GM19455 (cell line): ENCODE results near the gene BCAR1.
"Not testable (repeated sequence)": the region's sequence is repeated elsewhere in the genome, so short reads cannot be mapped to it uniquely, and the experiment has no call there.

Experiments used
- ATAC-seq: cut with Tn5 transposase; IDR thresholded peaks from one replicate; pipeline ENCODE4 v1.9.1; 2021; ENCODE audit not compliant: unreplicated experiment

Gene BCAR1

GRCh38 chr16:75226550-75227360 is 24.7 kb downstream of the BCAR1 start:
- no peak for ATAC-seq

- no peak for ATAC-seq
These were observed 25.5 kb downstream of the BCAR1 start for GRCh38 chr16:75225678-75226515.

- no peak for ATAC-seq
These were observed 26.3 kb downstream of the BCAR1 start for GRCh38 chr16:75225092-75225491.

GRCh38 chr16:75224306-75225082 is 26.9 kb downstream of the BCAR1 start:
- ATAC-seq = no peak

GRCh38 chr16:75223129-75223528 is 28.3 kb downstream of the BCAR1 start:
- ATAC-seq = not testable (repeated sequence)

- ATAC-seq = no peak
These were observed 29.1 kb downstream of the BCAR1 start for GRCh38 chr16:75222271-75222783.

GRCh38 chr16:75219838-75220237 is 31.6 kb downstream of the BCAR1 start:
- ATAC-seq = peak; percentile 64

- no peak for ATAC-seq
These were observed 32.3 kb downstream of the BCAR1 start for GRCh38 chr16:75219088-75219487.

- peak; percentile 56 for ATAC-seq
These were observed 33.0 kb downstream of the BCAR1 start, which contains the start of gene CTRB1 for GRCh38 chr16:75218256-75219076. CTRB1 (plus strand) TSS chr16:75218988; CDS start chr16:75219008, 20 bp downstream.

- ATAC-seq = no peak
These were observed 34.0 kb downstream of the BCAR1 start for GRCh38 chr16:75217389-75217851.

- no peak for ATAC-seq
These were observed 34.8 kb downstream of the BCAR1 start for GRCh38 chr16:75216576-75216975.

GRCh38 chr16:75216127-75216526 is 35.3 kb downstream of the BCAR1 start:
- ATAC-seq = no peak

- not testable (repeated sequence) for ATAC-seq
These were observed 40.1 kb downstream of the BCAR1 start for GRCh38 chr16:75211286-75211685.

GRCh38 chr16:75209944-75210343 is 41.5 kb downstream of the BCAR1 start:
- ATAC-seq = no peak

GRCh38 chr16:75209514-75209913 is 41.9 kb downstream of the BCAR1 start:
- not testable (repeated sequence) for ATAC-seq

GRCh38 chr16:75208861-75209505 is 42.4 kb downstream of the BCAR1 start:
- ATAC-seq = no peak

GRCh38 chr16:75208242-75208825 is 43.1 kb downstream of the BCAR1 start:
- no peak for ATAC-seq

- no peak for ATAC-seq
These were observed 43.6 kb downstream of the BCAR1 start for GRCh38 chr16:75207831-75208230.
